GM23338 (cell line): ENCODE results near the gene PTPRN2.

Experiments
- CREB1 ChIP-seq: fragments of 250-450 bp; sonication (Bioruptor Pico); IDR thresholded peaks from 2 replicates; pipeline ENCODE4 v1.5.0; 2020; ENCODE audit warnings: low read depth, mild to moderate bottlenecking, moderate library complexity
- CTCF ChIP-seq, 2 experiments: fragments of 200-600 bp in 1 of 2; sonication (generic) in 1 of 2; conservative IDR thresholded peaks; 2 replicates each; pipeline versions ENCODE4 v1.5.1 to v1.6.1; 2016 to 2017; ENCODE audit warnings: antibody characterized with exemption in 2 of 2, low read depth in 2 of 2, mild to moderate bottlenecking in 2 of 2, moderate library complexity in 1 of 2
- EZH2 ChIP-seq: fragments of 200-600 bp; sonication (generic); IDR thresholded peaks from one replicate; pipeline ENCODE4 v1.8.0; 2017; ENCODE audit warnings: antibody characterized with exemption, mild to moderate bottlenecking, low read depth; ENCODE audit not compliant: unreplicated experiment
- EZH2phosphoT487 ChIP-seq: fragments of 200-600 bp; sonication (generic); IDR thresholded peaks from one replicate; pipeline ENCODE4 v1.8.1; 2018; ENCODE audit warnings: antibody characterized with exemption; ENCODE audit not compliant: unreplicated experiment
- JUNB ChIP-seq: IDR thresholded peaks from one replicate; pipeline ENCODE4 v1.6.1; 2016; ENCODE audit warnings: antibody characterized with exemption; ENCODE audit not compliant: unreplicated experiment
- POLR2AphosphoS5 ChIP-seq: IDR thresholded peaks from 2 replicates; pipeline ENCODE4 v1.6.1; 2016; ENCODE audit warnings: antibody characterized with exemption, low read depth
- ZNF331 ChIP-seq: fragments of 250-450 bp; sonication (Bioruptor Pico); IDR thresholded peaks from 2 replicates; pipeline ENCODE4 v1.5.0; 2020; ENCODE audit warnings: low read depth, mild to moderate bottlenecking, moderate library complexity
- TF ChIP-seq, protein P1 (sequence below): IDR thresholded peaks from one replicate; pipeline ENCODE4 v1.6.1; 2018; ENCODE audit warnings: antibody characterized with exemption; ENCODE audit not compliant: unreplicated experiment
- TF ChIP-seq, protein P2 (sequence below): fragments of 250-450 bp; sonication (Bioruptor Pico); IDR thresholded peaks from 2 replicates; pipeline ENCODE4 v1.5.0; 2020; ENCODE audit warnings: mild to moderate bottlenecking, moderate library complexity
- TF ChIP-seq, protein P3 (sequence below): IDR thresholded peaks from 2 replicates; pipeline ENCODE4 v1.6.1; 2016; ENCODE audit warnings: antibody characterized with exemption

DNA sequence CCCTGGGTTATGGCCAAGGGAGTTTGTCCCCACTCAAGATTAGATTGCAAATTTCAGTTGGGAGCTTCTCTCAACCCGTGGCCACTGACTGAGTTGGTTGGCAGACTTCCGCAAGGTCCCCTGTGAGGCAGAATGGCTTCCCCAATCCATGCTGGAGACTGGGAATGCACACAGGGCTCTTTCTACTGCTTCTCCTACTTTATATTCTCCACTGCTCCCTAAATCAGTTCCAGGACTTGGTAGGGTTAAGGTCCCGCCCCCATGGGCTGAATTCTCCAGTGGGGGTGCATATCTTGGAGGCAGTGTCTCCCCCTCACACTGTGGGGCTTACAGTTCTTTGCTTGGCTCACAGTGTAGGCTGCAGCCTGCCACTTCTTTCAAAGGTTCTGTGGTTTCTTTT is 404.2 kb downstream of the PTPRN2 start:
- TF ChIP-seq POLR2AphosphoS5 = no peak
- no peak for TF ChIP-seq CTCF (conservative IDR thresholded peaks at IDR 0.05; ENCODE audit: low read depth in 2 of 2)
- no peak for TF ChIP-seq EZH2
- no peak for TF ChIP-seq EZH2phosphoT487
- TF ChIP-seq, protein P1, sequence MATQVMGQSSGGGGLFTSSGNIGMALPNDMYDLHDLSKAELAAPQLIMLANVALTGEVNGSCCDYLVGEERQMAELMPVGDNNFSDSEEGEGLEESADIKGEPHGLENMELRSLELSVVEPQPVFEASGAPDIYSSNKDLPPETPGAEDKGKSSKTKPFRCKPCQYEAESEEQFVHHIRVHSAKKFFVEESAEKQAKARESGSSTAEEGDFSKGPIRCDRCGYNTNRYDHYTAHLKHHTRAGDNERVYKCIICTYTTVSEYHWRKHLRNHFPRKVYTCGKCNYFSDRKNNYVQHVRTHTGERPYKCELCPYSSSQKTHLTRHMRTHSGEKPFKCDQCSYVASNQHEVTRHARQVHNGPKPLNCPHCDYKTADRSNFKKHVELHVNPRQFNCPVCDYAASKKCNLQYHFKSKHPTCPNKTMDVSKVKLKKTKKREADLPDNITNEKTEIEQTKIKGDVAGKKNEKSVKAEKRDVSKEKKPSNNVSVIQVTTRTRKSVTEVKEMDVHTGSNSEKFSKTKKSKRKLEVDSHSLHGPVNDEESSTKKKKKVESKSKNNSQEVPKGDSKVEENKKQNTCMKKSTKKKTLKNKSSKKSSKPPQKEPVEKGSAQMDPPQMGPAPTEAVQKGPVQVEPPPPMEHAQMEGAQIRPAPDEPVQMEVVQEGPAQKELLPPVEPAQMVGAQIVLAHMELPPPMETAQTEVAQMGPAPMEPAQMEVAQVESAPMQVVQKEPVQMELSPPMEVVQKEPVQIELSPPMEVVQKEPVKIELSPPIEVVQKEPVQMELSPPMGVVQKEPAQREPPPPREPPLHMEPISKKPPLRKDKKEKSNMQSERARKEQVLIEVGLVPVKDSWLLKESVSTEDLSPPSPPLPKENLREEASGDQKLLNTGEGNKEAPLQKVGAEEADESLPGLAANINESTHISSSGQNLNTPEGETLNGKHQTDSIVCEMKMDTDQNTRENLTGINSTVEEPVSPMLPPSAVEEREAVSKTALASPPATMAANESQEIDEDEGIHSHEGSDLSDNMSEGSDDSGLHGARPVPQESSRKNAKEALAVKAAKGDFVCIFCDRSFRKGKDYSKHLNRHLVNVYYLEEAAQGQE = no peak
- TF ChIP-seq, protein P2, sequence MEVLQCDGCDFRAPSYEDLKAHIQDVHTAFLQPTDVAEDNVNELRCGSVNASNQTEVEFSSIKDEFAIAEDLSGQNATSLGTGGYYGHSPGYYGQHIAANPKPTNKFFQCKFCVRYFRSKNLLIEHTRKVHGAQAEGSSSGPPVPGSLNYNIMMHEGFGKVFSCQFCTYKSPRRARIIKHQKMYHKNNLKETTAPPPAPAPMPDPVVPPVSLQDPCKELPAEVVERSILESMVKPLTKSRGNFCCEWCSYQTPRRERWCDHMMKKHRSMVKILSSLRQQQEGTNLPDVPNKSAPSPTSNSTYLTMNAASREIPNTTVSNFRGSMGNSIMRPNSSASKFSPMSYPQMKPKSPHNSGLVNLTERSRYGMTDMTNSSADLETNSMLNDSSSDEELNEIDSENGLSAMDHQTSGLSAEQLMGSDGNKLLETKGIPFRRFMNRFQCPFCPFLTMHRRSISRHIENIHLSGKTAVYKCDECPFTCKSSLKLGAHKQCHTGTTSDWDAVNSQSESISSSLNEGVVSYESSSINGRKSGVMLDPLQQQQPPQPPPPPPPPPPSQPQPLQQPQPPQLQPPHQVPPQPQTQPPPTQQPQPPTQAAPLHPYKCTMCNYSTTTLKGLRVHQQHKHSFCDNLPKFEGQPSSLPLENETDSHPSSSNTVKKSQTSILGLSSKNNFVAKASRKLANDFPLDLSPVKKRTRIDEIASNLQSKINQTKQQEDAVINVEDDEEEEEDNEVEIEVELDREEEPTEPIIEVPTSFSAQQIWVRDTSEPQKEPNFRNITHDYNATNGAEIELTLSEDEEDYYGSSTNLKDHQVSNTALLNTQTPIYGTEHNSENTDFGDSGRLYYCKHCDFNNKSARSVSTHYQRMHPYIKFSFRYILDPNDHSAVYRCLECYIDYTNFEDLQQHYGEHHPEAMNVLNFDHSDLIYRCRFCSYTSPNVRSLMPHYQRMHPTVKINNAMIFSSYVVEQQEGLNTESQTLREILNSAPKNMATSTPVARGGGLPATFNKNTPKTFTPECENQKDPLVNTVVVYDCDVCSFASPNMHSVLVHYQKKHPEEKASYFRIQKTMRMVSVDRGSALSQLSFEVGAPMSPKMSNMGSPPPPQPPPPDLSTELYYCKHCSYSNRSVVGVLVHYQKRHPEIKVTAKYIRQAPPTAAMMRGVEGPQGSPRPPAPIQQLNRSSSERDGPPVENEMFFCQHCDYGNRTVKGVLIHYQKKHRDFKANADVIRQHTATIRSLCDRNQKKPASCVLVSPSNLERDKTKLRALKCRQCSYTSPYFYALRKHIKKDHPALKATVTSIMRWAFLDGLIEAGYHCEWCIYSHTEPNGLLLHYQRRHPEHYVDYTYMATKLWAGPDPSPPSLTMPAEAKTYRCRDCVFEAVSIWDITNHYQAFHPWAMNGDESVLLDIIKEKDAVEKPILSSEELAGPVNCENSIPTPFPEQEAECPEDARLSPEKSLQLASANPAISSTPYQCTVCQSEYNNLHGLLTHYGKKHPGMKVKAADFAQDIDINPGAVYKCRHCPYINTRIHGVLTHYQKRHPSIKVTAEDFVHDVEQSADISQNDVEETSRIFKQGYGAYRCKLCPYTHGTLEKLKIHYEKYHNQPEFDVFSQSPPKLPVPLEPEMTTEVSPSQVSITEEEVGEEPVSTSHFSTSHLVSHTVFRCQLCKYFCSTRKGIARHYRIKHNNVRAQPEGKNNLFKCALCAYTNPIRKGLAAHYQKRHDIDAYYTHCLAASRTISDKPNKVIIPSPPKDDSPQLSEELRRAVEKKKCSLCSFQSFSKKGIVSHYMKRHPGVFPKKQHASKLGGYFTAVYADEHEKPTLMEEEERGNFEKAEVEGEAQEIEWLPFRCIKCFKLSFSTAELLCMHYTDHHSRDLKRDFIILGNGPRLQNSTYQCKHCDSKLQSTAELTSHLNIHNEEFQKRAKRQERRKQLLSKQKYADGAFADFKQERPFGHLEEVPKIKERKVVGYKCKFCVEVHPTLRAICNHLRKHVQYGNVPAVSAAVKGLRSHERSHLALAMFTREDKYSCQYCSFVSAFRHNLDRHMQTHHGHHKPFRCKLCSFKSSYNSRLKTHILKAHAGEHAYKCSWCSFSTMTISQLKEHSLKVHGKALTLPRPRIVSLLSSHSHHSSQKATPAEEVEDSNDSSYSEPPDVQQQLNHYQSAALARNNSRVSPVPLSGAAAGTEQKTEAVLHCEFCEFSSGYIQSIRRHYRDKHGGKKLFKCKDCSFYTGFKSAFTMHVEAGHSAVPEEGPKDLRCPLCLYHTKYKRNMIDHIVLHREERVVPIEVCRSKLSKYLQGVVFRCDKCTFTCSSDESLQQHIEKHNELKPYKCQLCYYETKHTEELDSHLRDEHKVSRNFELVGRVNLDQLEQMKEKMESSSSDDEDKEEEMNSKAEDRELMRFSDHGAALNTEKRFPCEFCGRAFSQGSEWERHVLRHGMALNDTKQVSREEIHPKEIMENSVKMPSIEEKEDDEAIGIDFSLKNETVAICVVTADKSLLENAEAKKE (CRISPR knock-in tag) = no peak
- TF ChIP-seq, protein P3, sequence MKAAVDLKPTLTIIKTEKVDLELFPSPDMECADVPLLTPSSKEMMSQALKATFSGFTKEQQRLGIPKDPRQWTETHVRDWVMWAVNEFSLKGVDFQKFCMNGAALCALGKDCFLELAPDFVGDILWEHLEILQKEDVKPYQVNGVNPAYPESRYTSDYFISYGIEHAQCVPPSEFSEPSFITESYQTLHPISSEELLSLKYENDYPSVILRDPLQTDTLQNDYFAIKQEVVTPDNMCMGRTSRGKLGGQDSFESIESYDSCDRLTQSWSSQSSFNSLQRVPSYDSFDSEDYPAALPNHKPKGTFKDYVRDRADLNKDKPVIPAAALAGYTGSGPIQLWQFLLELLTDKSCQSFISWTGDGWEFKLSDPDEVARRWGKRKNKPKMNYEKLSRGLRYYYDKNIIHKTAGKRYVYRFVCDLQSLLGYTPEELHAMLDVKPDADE = no peak
- TF ChIP-seq CREB1 (CRISPR knock-in tag) = no peak
- TF ChIP-seq JUNB = no peak
- no peak for TF ChIP-seq ZNF331 (CRISPR knock-in tag)
